HG02884 (cell line): ENCODE measurements around the gene THOC7.
A peak's percentile ranks its signal among the peaks of the same experiment; 100 is the strongest.

ENCODE experiments used
- ATAC-seq: cut with Tn5 transposase; IDR thresholded peaks from one replicate; pipeline ENCODE4 v1.9.1; 2021; ENCODE audit warnings: mild to moderate bottlenecking, moderate library complexity; ENCODE audit not compliant: unreplicated experiment

Gene THOC7

DNA sequence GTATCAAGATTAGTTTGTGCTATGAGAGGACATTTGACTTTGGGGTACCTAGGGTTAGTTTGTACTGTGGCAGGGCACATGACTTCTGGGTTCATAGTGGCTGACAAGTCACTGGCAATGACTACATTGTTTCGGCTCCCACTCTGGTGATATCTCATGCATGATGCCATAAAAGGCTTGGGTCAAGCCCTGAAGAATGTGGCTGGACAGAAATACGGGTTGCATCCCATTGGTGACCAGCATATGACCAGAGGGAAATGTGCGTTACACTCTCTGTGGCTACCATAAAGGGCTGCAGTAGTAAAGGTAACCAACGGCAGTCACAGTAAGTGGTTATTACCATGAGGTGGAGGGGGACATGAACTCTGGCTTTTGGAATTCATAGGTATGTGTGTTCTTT lies 18.4 kb downstream of the THOC7 start:
- ATAC-seq: no peak

DNA sequence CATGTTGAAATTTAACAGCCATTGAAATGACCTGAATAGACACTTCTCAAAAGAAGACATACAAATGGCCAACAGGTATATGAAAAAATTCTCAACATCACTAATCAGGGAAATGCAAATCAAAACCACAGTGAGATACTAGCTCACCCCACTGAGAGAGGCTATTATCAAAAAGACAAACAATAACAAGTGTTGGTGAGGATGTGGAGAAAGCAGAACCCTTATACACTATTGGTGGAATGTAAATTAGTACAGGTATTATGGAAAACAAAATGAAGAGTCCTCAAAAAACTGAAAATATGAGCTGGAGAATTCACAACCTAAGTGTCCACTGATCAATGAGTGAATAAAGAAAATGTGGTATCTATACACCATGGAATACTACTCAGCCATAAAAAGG lies 21.5 kb downstream of the THOC7 start:
- no peak for ATAC-seq

- ATAC-seq: no peak
These were observed 21.9 kb downstream of the THOC7 start for GRCh38 chr3:63841704-63842103.

GRCh38 chr3:63832395-63832794 lies 31.2 kb downstream of the THOC7 start:
- no peak for ATAC-seq

GRCh38 chr3:63830526-63830925 lies 33.1 kb downstream of the THOC7 start:
- ATAC-seq: no peak

DNA sequence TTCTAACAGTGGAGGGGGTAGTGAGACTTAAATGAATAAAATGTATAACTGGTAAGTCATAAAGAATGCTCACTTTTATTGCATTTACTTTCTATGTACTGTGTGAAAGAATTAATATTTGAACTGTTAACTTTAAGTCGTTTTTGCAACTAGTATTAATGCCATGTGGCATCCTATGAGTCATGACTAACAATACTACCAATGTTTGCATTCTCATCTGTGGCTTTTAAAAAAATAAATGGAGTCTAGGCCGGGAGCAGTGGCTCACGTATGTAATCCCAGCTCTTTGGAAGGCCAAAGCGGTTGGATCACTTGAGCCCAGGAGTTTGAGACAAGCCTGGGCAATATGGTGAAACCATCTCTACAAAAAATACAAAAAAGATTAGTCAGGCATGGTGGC lies 39.3 kb downstream of the THOC7 start:
- ATAC-seq: no peak

- ATAC-seq: no peak
These were observed 44.5 kb downstream of the THOC7 start, which contains the start of gene C3orf49 for GRCh38 chr3:63819151-63819398. Gene C3orf49 (plus strand): TSS chr3:63819299. CDS start chr3:63819472, 173 bp downstream.

DNA sequence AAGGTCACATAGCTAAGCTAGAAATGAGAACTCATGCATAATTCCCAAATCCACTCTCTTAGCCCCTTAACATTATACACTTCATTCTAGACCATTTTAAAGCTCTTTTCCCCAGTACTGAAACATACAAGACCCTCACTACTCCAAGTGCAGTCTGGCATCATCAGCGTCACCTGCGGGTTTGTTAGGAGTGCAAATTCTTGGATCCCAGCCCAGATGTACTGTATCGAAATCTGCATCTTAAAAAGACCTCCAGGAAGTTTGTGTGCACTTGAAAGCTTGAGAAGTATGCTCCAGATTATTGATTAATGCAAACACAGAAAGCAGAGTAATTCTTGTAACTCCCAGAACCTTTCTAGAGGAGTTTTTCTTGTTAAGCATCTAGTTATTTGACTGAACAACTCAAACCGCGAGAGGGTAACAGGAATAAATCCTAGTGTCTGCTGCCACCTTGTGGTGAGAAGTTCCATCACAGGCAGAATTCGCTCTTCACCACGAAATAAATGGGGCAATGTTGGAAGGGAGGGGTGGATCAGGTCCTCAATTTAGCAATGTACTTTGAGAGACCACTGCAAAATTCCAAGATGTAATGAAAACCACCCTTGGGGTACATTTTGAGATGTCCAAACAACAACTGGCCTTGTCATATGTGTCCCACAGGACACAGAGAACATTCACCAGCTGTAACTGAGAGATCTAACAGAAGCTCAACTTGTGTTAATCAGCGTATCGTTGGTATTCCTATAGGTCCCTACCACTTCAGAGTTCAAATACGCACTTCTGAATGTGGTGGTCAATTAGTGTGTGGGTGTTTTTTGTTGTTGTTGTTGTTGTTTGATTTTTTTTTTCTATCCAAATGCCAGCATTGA lies 45.1 kb downstream of the THOC7 start:
- peak; percentile 86 for ATAC-seq

DNA sequence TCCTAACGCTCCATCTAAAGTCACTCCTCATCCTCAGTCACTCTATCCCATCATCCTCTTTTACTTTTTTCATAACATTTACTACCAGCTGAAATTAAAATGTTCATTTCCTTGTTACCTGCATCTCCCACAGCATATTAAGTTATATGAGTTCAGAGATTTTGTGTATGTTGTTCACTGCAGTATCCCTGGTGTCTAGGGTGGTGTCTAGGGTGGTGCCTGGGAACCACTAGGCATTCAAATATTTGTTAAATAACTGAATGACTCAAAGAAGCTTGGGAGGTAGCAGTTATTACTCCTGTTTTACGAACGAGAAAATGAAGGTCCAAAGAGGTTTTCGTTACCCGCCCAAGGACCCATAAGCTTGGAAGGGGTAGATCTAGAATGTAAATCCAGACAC lies 46.4 kb downstream of the THOC7 start:
- ATAC-seq: no peak

DNA sequence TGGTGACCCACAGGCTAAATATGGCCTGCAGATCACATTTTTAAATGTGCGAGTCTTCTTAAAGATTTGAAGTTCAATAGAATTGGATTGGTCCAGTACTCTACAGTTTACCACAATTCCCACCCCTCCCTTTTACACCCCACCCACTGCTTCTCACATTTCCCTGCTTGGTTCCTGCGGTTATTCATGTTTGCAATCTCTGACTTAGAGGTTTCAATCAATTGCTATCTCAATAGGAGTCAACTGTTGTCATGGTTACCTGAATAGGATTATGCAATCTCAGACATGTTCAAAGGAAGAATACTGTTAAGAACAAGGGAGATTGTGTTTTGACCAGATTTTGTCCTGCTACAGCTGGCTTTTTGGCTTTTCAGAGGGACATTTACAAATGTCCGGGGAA lies 49.4 kb downstream of the THOC7 start:
- ATAC-seq: no peak

- no peak for ATAC-seq
These were observed 54.0 kb downstream of the THOC7 start for GRCh38 chr3:63809607-63810006.

GRCh38 chr3:63808633-63809032 lies 55.0 kb downstream of the THOC7 start:
- no peak for ATAC-seq

DNA sequence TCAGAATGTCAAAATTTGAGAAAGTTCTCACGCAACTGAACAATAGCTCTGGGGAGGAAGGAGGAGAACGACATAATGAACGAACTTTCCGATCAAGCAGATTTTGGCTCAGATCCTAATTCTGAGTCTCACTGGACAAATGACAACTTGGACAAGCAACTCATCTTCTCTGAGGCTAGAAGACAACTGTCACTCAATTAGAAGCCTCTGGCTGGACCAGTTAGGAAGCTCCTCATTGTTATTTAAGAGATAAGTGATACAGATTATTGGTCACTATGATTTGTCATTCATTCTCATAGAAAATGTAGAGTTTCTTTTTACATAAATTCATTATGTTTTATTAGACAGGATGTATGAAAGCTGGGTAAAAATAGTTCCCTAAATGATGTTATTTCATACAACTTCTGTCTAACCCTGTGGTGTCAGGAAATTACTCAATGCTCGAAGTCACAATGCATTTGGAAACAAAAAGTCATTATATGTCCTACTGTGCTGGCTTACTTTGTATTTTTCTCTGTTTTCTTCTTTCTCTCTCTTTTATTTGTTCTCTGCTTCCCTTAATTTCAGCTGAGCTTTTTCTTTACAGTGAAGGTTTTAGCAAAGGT lies 55.5 kb downstream of the THOC7 start:
- no peak for ATAC-seq

DNA sequence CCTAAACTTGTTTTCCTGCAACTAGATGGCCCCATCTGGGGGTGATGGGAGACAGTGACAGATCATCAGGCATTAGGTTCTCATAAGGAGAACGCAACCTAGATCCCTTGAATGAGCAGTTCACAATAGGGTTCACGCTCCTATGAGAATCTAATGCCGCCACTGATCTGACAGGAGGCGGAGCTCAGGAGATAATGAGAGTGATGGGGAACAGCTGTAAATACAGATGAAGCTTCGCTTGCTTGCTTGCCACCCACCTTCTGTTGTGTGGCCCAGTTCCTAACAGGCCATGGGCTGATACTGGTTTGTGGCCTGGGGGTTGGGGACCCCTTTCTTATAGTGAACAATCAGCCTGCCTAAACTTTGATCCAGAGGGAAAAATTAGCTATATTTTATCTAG lies 59.7 kb downstream of the THOC7 start:
- no peak for ATAC-seq

GRCh38 chr3:63800097-63800496 lies 63.5 kb downstream of the THOC7 start:
- no peak for ATAC-seq

DNA sequence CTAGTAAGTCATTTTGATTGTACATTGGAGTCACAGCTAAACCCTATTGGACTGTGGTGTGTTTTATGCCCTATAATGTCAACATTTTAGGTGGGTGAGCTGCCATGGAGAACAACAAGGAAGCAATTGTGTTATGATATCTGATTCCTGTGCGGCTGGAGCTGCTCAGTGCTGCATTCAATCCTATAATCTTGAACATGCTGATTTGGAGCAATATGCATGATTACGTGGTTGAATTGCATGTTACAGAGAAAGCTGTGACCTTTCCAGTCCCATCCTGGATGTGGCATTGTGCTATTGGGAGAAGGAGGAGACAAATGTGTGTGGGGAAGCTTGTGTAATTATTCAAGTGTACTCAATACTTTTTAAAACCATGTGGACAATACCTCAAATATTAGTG lies 64.7 kb downstream of the THOC7 start:
- no peak for ATAC-seq

DNA sequence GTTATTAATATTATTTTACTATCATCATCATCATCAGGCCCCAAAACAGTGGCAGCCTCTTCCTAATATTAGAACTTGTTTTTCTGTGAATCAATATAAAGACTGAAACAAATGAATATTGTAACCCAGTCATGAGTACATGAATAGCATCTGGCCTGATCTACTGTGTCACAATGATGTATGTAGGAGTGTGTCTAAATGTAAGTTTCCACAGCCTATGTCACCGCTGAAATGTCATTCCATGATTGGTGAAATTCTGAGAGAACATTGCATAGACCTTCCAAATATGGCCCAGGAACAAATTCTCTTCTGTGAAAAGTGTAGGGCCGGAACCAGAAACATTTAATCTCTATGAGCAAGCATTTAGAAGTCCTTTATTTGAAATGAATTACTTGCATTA lies 65.1 kb downstream of the THOC7 start:
- ATAC-seq: no peak

DNA sequence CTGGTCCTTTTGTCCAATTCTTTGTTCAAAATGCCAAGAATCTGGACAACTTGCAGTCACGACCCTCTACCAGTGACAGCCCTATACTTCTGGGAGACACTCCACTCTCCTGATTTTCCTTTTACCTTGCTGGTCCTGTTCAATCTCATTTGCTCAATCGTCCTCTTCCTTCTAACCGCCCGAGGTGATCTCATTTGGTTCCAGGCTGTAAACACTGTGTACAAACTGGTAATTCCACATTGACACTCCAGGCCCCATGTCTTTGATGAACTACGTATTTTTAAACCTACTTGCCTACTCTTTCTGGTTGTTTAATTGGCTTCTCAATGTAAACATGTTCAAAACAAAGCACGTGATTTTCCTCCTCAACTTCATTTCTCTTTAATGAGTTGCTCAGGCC lies 68.2 kb downstream of the THOC7 start:
- ATAC-seq: no peak

- ATAC-seq: no peak
These were observed 71.6 kb downstream of the THOC7 start for GRCh38 chr3:63791974-63792373.
